GM19023 (cell line): ENCODE measurements around the gene CARMIL3.
A peak's percentile ranks its signal among the peaks of the same experiment; 100 is the strongest.
"Not testable (repeated sequence)": the region's sequence is repeated elsewhere in the genome, so short reads cannot be mapped to it uniquely, and the experiment has no call there.

Source experiments
- ATAC-seq: cut with Tn5 transposase; IDR thresholded peaks from one replicate; pipeline ENCODE4 v1.9.1; 2021; ENCODE audit warnings: mild to moderate bottlenecking, moderate library complexity; ENCODE audit not compliant: unreplicated experiment

CARMIL3 gene

GRCh38 chr14:24093901-24094840 is 42.4 kb downstream of the CARMIL3 start, which contains the start of gene PCK2:
Gene PCK2 (plus strand): TSS chr14:24094311. CDS start chr14:24094406, 95 bp downstream.
- ATAC-seq = peak; percentile 51

- no peak for ATAC-seq
Observed at GRCh38 chr14:24094841-24095270, 43.0 kb downstream of the CARMIL3 start.

- peak; percentile 67 for ATAC-seq
Observed at GRCh38 chr14:24095271-24096068, 43.7 kb downstream of the CARMIL3 start.

GRCh38 chr14:24096545-24097181 is 44.9 kb downstream of the CARMIL3 start:
- ATAC-seq = no peak

- ATAC-seq = no peak
Observed at GRCh38 chr14:24098229-24098926, 46.6 kb downstream of the CARMIL3 start.

- ATAC-seq = no peak
Observed at GRCh38 chr14:24098927-24099813, 47.4 kb downstream of the CARMIL3 start.

GRCh38 chr14:24100197-24100981 is 48.6 kb downstream of the CARMIL3 start:
- no peak for ATAC-seq

- no peak for ATAC-seq
Observed at GRCh38 chr14:24100982-24101494, 49.2 kb downstream of the CARMIL3 start.

GRCh38 chr14:24102357-24103048 is 50.7 kb downstream of the CARMIL3 start:
- ATAC-seq = no peak

- no peak for ATAC-seq
Observed at GRCh38 chr14:24103451-24103850, 51.6 kb downstream of the CARMIL3 start.

GRCh38 chr14:24105609-24106239 is 53.9 kb downstream of the CARMIL3 start:
- ATAC-seq = not testable (repeated sequence)

- no peak for ATAC-seq
Observed at GRCh38 chr14:24106672-24107271, 55.0 kb downstream of the CARMIL3 start.

- peak; percentile 9 for ATAC-seq
Observed at GRCh38 chr14:24108336-24108874, 56.6 kb downstream of the CARMIL3 start.

GRCh38 chr14:24110060-24110459 is 58.3 kb downstream of the CARMIL3 start:
- no peak for ATAC-seq

- ATAC-seq = no peak
Observed at GRCh38 chr14:24110523-24110922, 58.7 kb downstream of the CARMIL3 start.

GRCh38 chr14:24113379-24113800 is 61.6 kb downstream of the CARMIL3 start:
- ATAC-seq = no peak
